Panc1 (cell line): ENCODE measurements around the gene DOCK8. TPM values are rescaled to one million over a fixed set of nuclear protein-coding genes. Genes with fewer than 3 reads are reported as not detected.

Source experiments
- ATAC-seq: fragments of 200-7000 bp; cut with Tn5 transposase; 2 replicates; pipeline ENCODE4 v1.9.1; 2020; ENCODE audit warnings: mild to moderate bottlenecking, moderate library complexity
- BruUV-seq: library from RNA; stranded (reverse); fragments of 400-500 nt; replicated peaks from 2 replicates; lab custom pipeline; 2021; lab: Mats Ljungman, UMichigan
- CTCF ChIA-PET: fragments of 300-600 bp; sonication (Branson Sonifier 250); formaldehyde crosslinking; loops from one replicate; lab custom pipeline; 2022; ENCODE audit warnings: antibody characterized with exemption; lab: Charles Lee
- POLR2A ChIA-PET: fragments of 300-600 bp; sonication (Branson Sonifier 250); formaldehyde crosslinking; loops from one replicate; lab custom pipeline; 2022; ENCODE audit warnings: antibody characterized with exemption; lab: Charles Lee
- DNase-seq: peaks from one replicate; pipeline ENCODE4 v3.0.0-alpha.2; 2010; ENCODE audit warnings: low read depth, low spot score
- H3K27ac ChIP-seq: 2 replicates; pipeline ENCODE4 v1.5.1; 2011; ENCODE audit warnings: mild to moderate bottlenecking, low read length, inconsistent platforms
- H3K27me3 ChIP-seq: fragments of 200-500 bp; sonication (Bioruptor generic); 2 replicates; pipeline ENCODE4 v1.6.0; 2014; ENCODE audit warnings: low read length, inconsistent platforms; ENCODE audit not compliant: control insufficient read depth, insufficient read depth
- H3K36me3 ChIP-seq: fragments of 200-500 bp; sonication (Bioruptor generic); 2 replicates; pipeline ENCODE4 v1.5.1; 2014; ENCODE audit warnings: inconsistent platforms, mild to moderate bottlenecking, low read length, moderate library complexity; ENCODE audit not compliant: control insufficient read depth, insufficient read depth
- H3K4me1 ChIP-seq: 2 replicates; pipeline ENCODE4 v1.5.1; 2011; ENCODE audit warnings: inconsistent platforms, mild to moderate bottlenecking, low read length, moderate library complexity; ENCODE audit not compliant: control insufficient read depth, insufficient read depth
- H3K4me3 ChIP-seq, 2 experiments: 2 replicates each; pipeline ENCODE4 v1.5.1; 2011 to 2012; ENCODE audit warnings: low read depth in 2 of 2, low read length in 2 of 2, mild to moderate bottlenecking in 2 of 2, inconsistent platforms in 1 of 2, moderate library complexity in 1 of 2
- H3K9me3 ChIP-seq: fragments of 200-500 bp; sonication (Bioruptor generic); 2 replicates; pipeline ENCODE4 v1.5.1; 2014; ENCODE audit warnings: low read depth, mild to moderate bottlenecking, inconsistent platforms, low read length, moderate library complexity; ENCODE audit not compliant: control insufficient read depth, insufficient read depth
- POLR2AphosphoS5 ChIP-seq: IDR thresholded peaks from 2 replicates; pipeline ENCODE4 v1.6.1; 2012; ENCODE audit warnings: mild to moderate bottlenecking, low read depth, low read length, moderate library complexity
- REST ChIP-seq, 2 experiments: IDR thresholded peaks; 2 replicates each; pipeline ENCODE4 v1.6.1; 2011 to 2012; ENCODE audit warnings: low read depth in 2 of 2, control low read depth in 1 of 2, low read length in 1 of 2, mild to moderate bottlenecking in 1 of 2, moderate library complexity in 1 of 2; ENCODE audit not compliant: insufficient read depth in 1 of 2
- SIN3A ChIP-seq: IDR thresholded peaks from 2 replicates; pipeline ENCODE4 v1.6.1; 2012; ENCODE audit warnings: low read depth, mild to moderate bottlenecking, low read length, moderate library complexity, borderline replicate concordance; ENCODE audit not compliant: insufficient read depth
- TCF7L2 ChIP-seq: IDR thresholded peaks from 2 replicates; pipeline ENCODE4 v1.6.1; 2011; ENCODE audit warnings: mild to moderate bottlenecking, low read depth, low read length, inconsistent platforms
- in situ Hi-C: cut with HindIII; loops from 2 replicates; pipeline ENCODE4 v1.10.0; 2016; ENCODE audit warnings: low sequenced_read_pairs, low pct_unique_long_range_greater_than_20kb
- intact Hi-C: fragments of 100-400 bp; cut with micrococcal nuclease; formaldehyde crosslinking; loops from one replicate; pipeline ENCODE4 v1.10.0; 2022; ENCODE audit not compliant: unreplicated experiment
- total RNA-seq: library from RNA; stranded (reverse); gene quantifications from one replicate; pipeline ENCODE4 v1.2.1, GENCODE V29; 2021; ENCODE audit not compliant: unreplicated experiment
- TF ChIP-seq, protein P1 (sequence below): fragments of 450-650 bp; IDR thresholded peaks from 2 replicates; pipeline ENCODE4 v1.5.1; 2017; ENCODE audit warnings: mild to moderate bottlenecking

The DOCK8 gene
- total RNA-seq, 1 experiment from 2014 or later, result 1.4 TPM

- H3K9me3 ChIP-seq, result no peaks in the 10 kb centered on the region
- in situ Hi-C loops, result no loop called here
- no peaks in the 10 kb centered on the region for H3K4me1 ChIP-seq
- BruUV-seq, result no TSS peak
- no peak for ATAC-seq
- ChIA-PET CTCF (no interaction called here), POLR2A (no interaction called here)
- DNase-seq, result no peak
- no peak for TF ChIP-seq POLR2AphosphoS5
- TF ChIP-seq, protein P1, sequence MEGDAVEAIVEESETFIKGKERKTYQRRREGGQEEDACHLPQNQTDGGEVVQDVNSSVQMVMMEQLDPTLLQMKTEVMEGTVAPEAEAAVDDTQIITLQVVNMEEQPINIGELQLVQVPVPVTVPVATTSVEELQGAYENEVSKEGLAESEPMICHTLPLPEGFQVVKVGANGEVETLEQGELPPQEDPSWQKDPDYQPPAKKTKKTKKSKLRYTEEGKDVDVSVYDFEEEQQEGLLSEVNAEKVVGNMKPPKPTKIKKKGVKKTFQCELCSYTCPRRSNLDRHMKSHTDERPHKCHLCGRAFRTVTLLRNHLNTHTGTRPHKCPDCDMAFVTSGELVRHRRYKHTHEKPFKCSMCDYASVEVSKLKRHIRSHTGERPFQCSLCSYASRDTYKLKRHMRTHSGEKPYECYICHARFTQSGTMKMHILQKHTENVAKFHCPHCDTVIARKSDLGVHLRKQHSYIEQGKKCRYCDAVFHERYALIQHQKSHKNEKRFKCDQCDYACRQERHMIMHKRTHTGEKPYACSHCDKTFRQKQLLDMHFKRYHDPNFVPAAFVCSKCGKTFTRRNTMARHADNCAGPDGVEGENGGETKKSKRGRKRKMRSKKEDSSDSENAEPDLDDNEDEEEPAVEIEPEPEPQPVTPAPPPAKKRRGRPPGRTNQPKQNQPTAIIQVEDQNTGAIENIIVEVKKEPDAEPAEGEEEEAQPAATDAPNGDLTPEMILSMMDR, result no peak
- TF ChIP-seq SIN3A, result no peak
- H3K36me3 ChIP-seq, result no peaks in the 10 kb centered on the region
- H3K4me3 ChIP-seq, result no peak overlapping the region
- no peak overlapping the region for H3K27ac ChIP-seq
- no peaks in the 10 kb centered on the region for H3K27me3 ChIP-seq
- intact Hi-C loops, result no loop called here
These were observed 23.2 kb downstream of the DOCK8 start for GRCh38 chr9:237858-238345.

DNA sequence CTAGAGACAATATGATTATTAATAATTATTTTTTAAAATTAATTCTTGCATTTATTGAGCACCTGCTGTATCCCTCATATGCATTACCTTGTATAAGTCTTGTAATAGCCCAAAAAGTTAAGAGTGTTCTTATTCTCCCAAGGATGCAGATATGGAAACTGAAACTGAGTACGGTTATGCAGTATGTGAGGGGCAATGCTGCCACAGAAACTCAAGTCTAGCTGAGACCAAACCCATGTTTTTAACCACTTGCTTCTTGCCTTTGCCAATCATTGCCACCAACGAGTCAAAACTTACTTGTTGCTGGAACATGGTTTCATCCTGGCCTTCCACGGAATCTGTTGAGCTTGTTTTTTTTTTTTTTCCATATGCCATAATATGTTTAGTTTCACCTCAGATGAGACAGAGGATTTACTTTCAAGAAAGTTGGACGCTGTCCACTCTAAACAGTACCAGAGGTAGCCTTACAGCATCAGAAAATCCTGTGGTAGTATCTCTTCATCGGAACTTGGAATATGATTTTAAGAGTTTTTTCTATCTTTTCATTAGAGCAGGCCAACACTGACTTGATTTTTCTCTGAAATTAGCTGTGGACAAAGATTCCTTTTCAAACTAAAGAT is 27.9 kb downstream of the DOCK8 start:
- no peak overlapping the region for H3K4me3 ChIP-seq
- TF ChIP-seq REST (IDR thresholded peaks at IDR 0.05; ENCODE audit: insufficient read depth in 1 of 2, low read depth in 2 of 2, low read length in 1 of 2) (no peak), TCF7L2 (no peak), SIN3A (no peak), POLR2AphosphoS5 (no peak)
- TF ChIP-seq, protein P1, result no peak
- DNase-seq, result no peak
- ChIA-PET CTCF (no interaction called here), POLR2A (no interaction called here)
- no peaks in the 10 kb centered on the region for H3K27me3 ChIP-seq
- in situ Hi-C loops (no loop called here), intact Hi-C loops (no loop called here)
- no peaks in the 10 kb centered on the region for H3K9me3 ChIP-seq
- no peak overlapping the region for H3K27ac ChIP-seq
- H3K4me1 ChIP-seq, result no peaks in the 10 kb centered on the region
- no TSS peak for BruUV-seq
- no peaks in the 10 kb centered on the region for H3K36me3 ChIP-seq
- ATAC-seq, result no peak
